Stomach (tissue), 9 donors: ENCODE data around the gene DPPA5. TPM values are rescaled to one million over a fixed set of nuclear protein-coding genes. Genes with fewer than 3 reads are reported as not detected.

ENCODE experiments used
- DNase-seq, 2 donors: peaks; one replicate each; pipeline versions ENCODE4 v3.0.0 to v3.0.0-alpha.2; 2013 to 2019
- H3K27ac ChIP-seq, 5 donors: fragments of 200-600 bp in 4 of 5; sonication (generic) in 4 of 5; one replicate each; pipeline ENCODE4 v1.5.1; 2013 to 2019; ENCODE audit warnings: mild to moderate bottlenecking in 1 of 5, moderate library complexity in 1 of 5
- H3K27me3 ChIP-seq, 3 donors: fragments of 200-600 bp; sonication (generic); one replicate each; pipeline ENCODE4 v1.5.1; 2017 to 2019; ENCODE audit warnings: mixed run types in 1 of 3
- H3K36me3 ChIP-seq, 4 donors: fragments of 200-600 bp; sonication (generic); 1 replicate in 3 of 4; 2 replicates in 1 of 4; pipeline ENCODE4 v1.5.1; 2016 to 2019
- H3K4me1 ChIP-seq, 4 donors: fragments of 200-600 bp; sonication (generic); one replicate each; pipeline ENCODE4 v1.5.1; 2016 to 2019
- H3K4me3 ChIP-seq, 4 donors: fragments of 200-600 bp; sonication (generic) in 3 of 4; one replicate each; pipeline ENCODE4 v1.5.1; 2016 to 2019; ENCODE audit warnings: mild to moderate bottlenecking in 1 of 4
- H3K9me3 ChIP-seq, 4 donors: fragments of 200-600 bp; sonication (generic); one replicate each; pipeline ENCODE4 v1.5.1; 2016 to 2019
- CTCF ChIP-seq, 7 experiments: fragments of 450-650 bp in 4 of 7; fragments of 200-600 bp in 3 of 7; sonication (generic) in 3 of 7; IDR thresholded peaks; one replicate each; pipeline ENCODE4 v1.5.1; 2016 to 2019; ENCODE audit warnings: antibody characterized with exemption in 7 of 7, control low read depth in 2 of 7, mild to moderate bottlenecking in 1 of 7
- EP300 ChIP-seq: sonication (generic); formaldehyde crosslinking; IDR thresholded peaks from one replicate; pipeline ENCODE4 v1.6.1; 2017; ENCODE audit warnings: antibody characterized with exemption
- POLR2A ChIP-seq, 4 donors: fragments of 450-650 bp; IDR thresholded peaks; one replicate each; pipeline ENCODE4 v1.6.1; 2016; ENCODE audit warnings: antibody characterized with exemption in 4 of 4, control low read depth in 2 of 4, mild to moderate bottlenecking in 1 of 4, moderate library complexity in 1 of 4
- POLR2AphosphoS5 ChIP-seq, 3 donors: sonication (generic); formaldehyde crosslinking; IDR thresholded peaks; one replicate each; pipeline ENCODE4 v1.6.1; 2016; ENCODE audit warnings: antibody characterized with exemption in 3 of 3
- WGBS, 5 donors: extraction: QIAGEN DNeasy Blood & Tissue Kit in 3 of 5; methylation state at CpG; one replicate each; pipeline versions ENCODE4 v1.1.5 to v1.1.7; 2013 to 2018; 5-methylcytosine and 5-hydroxymethylcytosine counted together
- intact Hi-C: fragments of 100-400 bp; cut with DNase I; formaldehyde crosslinking; loops from one replicate; pipeline ENCODE4 v1.15.1; 2023; ENCODE audit warnings: low total_unique reads
- polyA plus RNA-seq, 3 donors: library from polyadenylated mRNA; stranded (reverse); fragments of 200-250 nt; gene quantifications; one replicate each; pipeline ENCODE4 v1.2.3, GENCODE V29; 2013
- total RNA-seq, 5 donors: library from RNA; depleted of rRNA; stranded (reverse); fragments of >200 nt; gene quantifications; one replicate each; pipeline versions ENCODE4 v1.1.0 to v1.2.3, GENCODE V29; 2014 to 2016
- donor health status: healthy with polysubstance abuse.
- donor health status: Bipolar disorder and iron deficiency.
- donor health status: healthy.

DPPA5 gene
- total and polyA plus RNA-seq, 8 donors = not detected

- H3K27ac ChIP-seq = no peak overlapping the region
- H3K27me3 ChIP-seq = no peaks in the 10 kb centered on the region
- no peak overlapping the region for H3K4me3 ChIP-seq
- WGBS, 5 donors = 80 to 88% (median 83%) methylated on average over 10 of the region's 10 CpGs
- DNase-seq = no peak
- H3K36me3 ChIP-seq = no peaks in the 10 kb centered on the region
- peaks cover 10 to 21% (median 16%) of the 10 kb centered on the region in 4 donors for H3K9me3 ChIP-seq
- intact Hi-C loops = no loop called here
- no peak for TF ChIP-seq POLR2A (IDR thresholded peaks at IDR 0.05)
- TF ChIP-seq EP300 = no peak
- no peak for TF ChIP-seq CTCF (IDR thresholded peaks at IDR 0.05)
- TF ChIP-seq POLR2AphosphoS5 (IDR thresholded peaks at IDR 0.05) = no peak
- H3K4me1 ChIP-seq = no peaks in the 10 kb centered on the region
Measured at GRCh38 chr6:73372516-73372915, 18.4 kb upstream of the DPPA5 start.

GRCh38 chr6:73371984-73372383, 17.9 kb upstream of the DPPA5 start:
- H3K9me3 ChIP-seq = peaks cover 10 to 21% (median 16%) of the 10 kb centered on the region in 4 donors
- no peak overlapping the region for H3K4me3 ChIP-seq
- H3K36me3 ChIP-seq = no peaks in the 10 kb centered on the region
- TF ChIP-seq CTCF (IDR thresholded peaks at IDR 0.05) = no peak
- TF ChIP-seq POLR2AphosphoS5 (IDR thresholded peaks at IDR 0.05) = no peak
- TF ChIP-seq EP300 = no peak
- no peaks in the 10 kb centered on the region for H3K4me1 ChIP-seq
- H3K27ac ChIP-seq = no peak overlapping the region
- WGBS, 5 donors = 94 to 98% (median 97%) methylated on average over 4 of the region's 4 CpGs
- intact Hi-C loops = no loop called here
- H3K27me3 ChIP-seq = no peaks in the 10 kb centered on the region
- DNase-seq = no peak

GRCh38 chr6:73369563-73369962, 15.5 kb upstream of the DPPA5 start, which contains the start of gene OOEP:
OOEP (minus strand) TSS chr6:73369897; CDS start chr6:73369792, 105 bp downstream.
- WGBS, 5 donors = 95 to 98% (median 96%) methylated on average over 34 to 36 of the region's 36 CpGs
- Histone ChIP-seq H3K27me3 (no peaks in the 10 kb centered on the region), H3K9me3 (peaks cover 10 to 21% (median 16%) of the 10 kb centered on the region in 4 donors), H3K4me1 (no peaks in the 10 kb centered on the region), H3K4me3 (no peak within 1 kb of the TSS), H3K27ac (no peak within 1 kb of the TSS), H3K36me3 (no peaks in the 10 kb centered on the region)
- TF ChIP-seq EP300 = no peak
- TF ChIP-seq CTCF (IDR thresholded peaks at IDR 0.05) = no peak
- DNase-seq = no peak
- intact Hi-C loops = no loop called here

GRCh38 chr6:73369157-73369556, 15.1 kb upstream of the DPPA5 start:
- Histone ChIP-seq H3K9me3 (peaks cover 10 to 21% (median 16%) of the 10 kb centered on the region in 4 donors), H3K27ac (no peak overlapping the region), H3K4me3 (no peak overlapping the region), H3K4me1 (no peaks in the 10 kb centered on the region), H3K27me3 (no peaks in the 10 kb centered on the region), H3K36me3 (no peaks in the 10 kb centered on the region)
- DNase-seq = no peak
- no peak for TF ChIP-seq POLR2AphosphoS5 (IDR thresholded peaks at IDR 0.05)
- TF ChIP-seq POLR2A (IDR thresholded peaks at IDR 0.05) = no peak
- TF ChIP-seq CTCF (IDR thresholded peaks at IDR 0.05) = no peak
- no peak for TF ChIP-seq EP300
- 91 to 96% (median 93%) methylated on average over 14 of the region's 14 CpGs for WGBS, 5 donors
- intact Hi-C loops = no loop called here
